WERI-Rb-1 (cell line): ENCODE measurements around the gene CFAP210.
"Not testable (repeated sequence)": the region's sequence is repeated elsewhere in the genome, so short reads cannot be mapped to it uniquely, and the experiment has no call there.

Experiments used
- DNase-seq: peaks from one replicate; pipeline ENCODE4 v3.0.0-alpha.2; 2020
- H3K27ac ChIP-seq: fragments of 250-450 bp; sonication (Bioruptor Pico); 2 replicates; pipeline ENCODE4 v1.5.1; 2020; ENCODE audit warnings: mild to moderate bottlenecking, moderate library complexity
- H3K27me3 ChIP-seq: fragments of 250-450 bp; sonication (Bioruptor Pico); 2 replicates; pipeline ENCODE4 v1.5.1; 2021; ENCODE audit warnings: mild to moderate bottlenecking, low read depth, moderate library complexity; ENCODE audit not compliant: insufficient read depth, severe bottlenecking
- H3K36me3 ChIP-seq: fragments of 250-450 bp; sonication (Bioruptor Pico); 2 replicates; pipeline ENCODE4 v1.5.1; 2020; ENCODE audit warnings: mild to moderate bottlenecking, moderate library complexity
- H3K4me3 ChIP-seq: 2 replicates; pipeline ENCODE4 v1.5.1; 2011; ENCODE audit warnings: low read depth, mild to moderate bottlenecking, control low read depth, low read length
- H3K9me3 ChIP-seq: fragments of 250-450 bp; sonication (Bioruptor Pico); 2 replicates; pipeline ENCODE4 v1.5.1; 2021; ENCODE audit warnings: mild to moderate bottlenecking, moderate library complexity; ENCODE audit not compliant: severe bottlenecking
- TF ChIP-seq, protein P1 (sequence below): IDR thresholded peaks from 2 replicates; pipeline ENCODE4 v1.5.1; 2011; ENCODE audit warnings: low read depth, mild to moderate bottlenecking, control low read depth, inconsistent platforms, low read length

Gene CFAP210

DNA sequence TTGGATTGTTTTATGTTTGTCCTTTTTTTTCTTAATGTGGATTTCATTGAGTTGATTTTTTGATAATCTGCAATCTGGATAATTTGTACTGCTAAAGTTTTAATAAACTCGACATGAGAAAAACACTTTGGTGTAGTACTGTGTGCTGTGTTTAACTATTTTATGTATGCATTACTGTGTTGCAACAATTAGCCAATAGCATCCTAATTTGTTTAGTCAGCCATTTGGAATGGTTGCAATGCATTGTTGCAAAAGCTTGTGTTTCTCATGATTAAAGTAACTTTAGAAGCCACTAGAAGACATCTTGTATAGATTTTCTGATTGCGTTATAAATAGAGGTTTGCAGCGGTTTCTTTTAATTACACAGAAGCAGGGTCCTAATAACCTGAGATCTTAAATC, 56.6 kb downstream of the CFAP210 start:
- no peaks in the 10 kb centered on the region for H3K9me3 ChIP-seq
- H3K27me3 ChIP-seq, result no peaks in the 10 kb centered on the region
- no peak overlapping the region for H3K27ac ChIP-seq
- H3K4me3 ChIP-seq, result no peak overlapping the region
- peaks cover 56% of the 10 kb centered on the region for H3K36me3 ChIP-seq
- no peak for DNase-seq
- TF ChIP-seq, protein P1, sequence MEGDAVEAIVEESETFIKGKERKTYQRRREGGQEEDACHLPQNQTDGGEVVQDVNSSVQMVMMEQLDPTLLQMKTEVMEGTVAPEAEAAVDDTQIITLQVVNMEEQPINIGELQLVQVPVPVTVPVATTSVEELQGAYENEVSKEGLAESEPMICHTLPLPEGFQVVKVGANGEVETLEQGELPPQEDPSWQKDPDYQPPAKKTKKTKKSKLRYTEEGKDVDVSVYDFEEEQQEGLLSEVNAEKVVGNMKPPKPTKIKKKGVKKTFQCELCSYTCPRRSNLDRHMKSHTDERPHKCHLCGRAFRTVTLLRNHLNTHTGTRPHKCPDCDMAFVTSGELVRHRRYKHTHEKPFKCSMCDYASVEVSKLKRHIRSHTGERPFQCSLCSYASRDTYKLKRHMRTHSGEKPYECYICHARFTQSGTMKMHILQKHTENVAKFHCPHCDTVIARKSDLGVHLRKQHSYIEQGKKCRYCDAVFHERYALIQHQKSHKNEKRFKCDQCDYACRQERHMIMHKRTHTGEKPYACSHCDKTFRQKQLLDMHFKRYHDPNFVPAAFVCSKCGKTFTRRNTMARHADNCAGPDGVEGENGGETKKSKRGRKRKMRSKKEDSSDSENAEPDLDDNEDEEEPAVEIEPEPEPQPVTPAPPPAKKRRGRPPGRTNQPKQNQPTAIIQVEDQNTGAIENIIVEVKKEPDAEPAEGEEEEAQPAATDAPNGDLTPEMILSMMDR, result no peak

DNA sequence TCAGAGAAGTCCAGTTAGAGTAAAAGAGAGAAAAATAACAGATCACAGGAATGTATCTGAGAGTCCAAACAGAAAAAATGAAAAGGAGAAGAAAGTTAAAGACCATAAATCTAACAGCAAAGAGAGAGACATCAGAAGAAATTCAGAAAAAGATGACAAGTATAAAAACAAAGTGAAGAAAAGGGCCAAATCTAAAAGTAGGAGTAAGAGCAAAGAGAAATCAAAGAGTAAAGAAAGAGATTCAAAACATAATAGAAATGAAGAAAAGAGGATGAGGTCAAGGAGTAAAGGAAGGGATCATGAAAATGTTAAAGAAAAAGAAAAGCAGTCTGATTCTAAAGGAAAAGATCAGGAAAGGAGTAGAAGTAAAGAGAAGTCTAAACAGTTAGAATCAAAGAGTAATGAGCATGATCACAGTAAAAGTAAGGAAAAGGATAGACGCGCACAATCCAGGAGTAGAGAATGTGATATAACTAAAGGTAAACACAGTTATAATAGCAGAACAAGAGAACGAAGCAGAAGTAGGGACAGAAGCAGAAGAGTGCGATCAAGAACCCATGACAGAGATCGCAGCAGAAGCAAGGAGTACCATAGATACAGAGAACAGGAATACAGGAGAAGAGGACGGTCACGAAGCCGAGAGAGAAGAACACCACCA, 57.6 kb downstream of the CFAP210 start:
- H3K36me3 ChIP-seq, result peaks cover 65% of the 10 kb centered on the region

DNA sequence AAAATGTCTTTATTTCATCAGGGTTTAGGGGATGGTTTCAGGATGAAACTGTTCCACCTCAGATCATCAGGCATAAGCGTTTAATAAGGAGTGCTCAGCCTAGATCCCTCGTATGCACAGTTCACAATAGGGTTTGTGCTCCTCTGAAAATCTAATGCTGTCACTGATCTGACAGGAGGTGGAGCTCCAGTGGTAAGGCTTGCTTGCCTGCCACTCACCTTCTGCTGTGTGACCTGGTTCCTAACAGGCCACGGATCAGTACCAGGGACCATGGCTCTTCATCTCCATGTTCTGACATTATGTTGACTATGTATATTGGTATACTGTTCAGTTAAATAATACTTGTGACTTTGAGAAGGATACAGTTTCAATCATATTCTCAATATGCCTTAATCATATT, 68.4 kb downstream of the CFAP210 start:
- Histone ChIP-seq H3K27ac (no peak overlapping the region), H3K9me3 (no peaks in the 10 kb centered on the region), H3K27me3 (no peaks in the 10 kb centered on the region), H3K4me3 (no peak overlapping the region), H3K36me3 (peaks cover 41% of the 10 kb centered on the region)
- TF ChIP-seq, protein P1, result no peak
- DNase-seq, result no peak

More for the DNA sequence above, 57.6 kb downstream of the CFAP210 start:
- H3K9me3 ChIP-seq, result no peaks in the 10 kb centered on the region
- TF ChIP-seq, protein P1, result no peak
- DNase-seq, result no peak
- H3K27me3 ChIP-seq, result no peaks in the 10 kb centered on the region
- no peak overlapping the region for H3K4me3 ChIP-seq
- H3K27ac ChIP-seq, result no peak overlapping the region

DNA sequence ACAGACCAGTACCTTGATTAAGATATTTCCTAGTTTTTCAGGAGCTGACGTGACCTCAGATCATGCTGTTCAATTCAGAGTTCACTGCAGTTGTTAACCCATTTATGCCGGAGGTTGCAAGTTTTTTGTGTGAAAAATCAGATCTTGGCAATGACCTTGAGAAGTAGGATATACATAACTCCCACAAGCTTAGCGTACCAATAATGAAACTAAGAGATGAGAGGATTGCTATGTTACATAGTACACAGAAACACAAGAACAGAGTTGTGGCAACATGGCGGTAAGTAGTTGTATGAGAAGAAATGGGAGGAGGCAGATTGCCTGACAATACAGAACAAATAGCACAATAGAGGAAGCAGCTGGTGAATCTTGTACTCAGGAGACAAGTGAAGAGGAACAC, 71.0 kb downstream of the CFAP210 start:
- TF ChIP-seq, protein P1, result no peak
- Histone ChIP-seq H3K9me3 (no peaks in the 10 kb centered on the region), H3K4me3 (no peak overlapping the region), H3K36me3 (peaks cover 44% of the 10 kb centered on the region), H3K27me3 (no peaks in the 10 kb centered on the region), H3K27ac (no peak overlapping the region)
- no peak for DNase-seq

DNA sequence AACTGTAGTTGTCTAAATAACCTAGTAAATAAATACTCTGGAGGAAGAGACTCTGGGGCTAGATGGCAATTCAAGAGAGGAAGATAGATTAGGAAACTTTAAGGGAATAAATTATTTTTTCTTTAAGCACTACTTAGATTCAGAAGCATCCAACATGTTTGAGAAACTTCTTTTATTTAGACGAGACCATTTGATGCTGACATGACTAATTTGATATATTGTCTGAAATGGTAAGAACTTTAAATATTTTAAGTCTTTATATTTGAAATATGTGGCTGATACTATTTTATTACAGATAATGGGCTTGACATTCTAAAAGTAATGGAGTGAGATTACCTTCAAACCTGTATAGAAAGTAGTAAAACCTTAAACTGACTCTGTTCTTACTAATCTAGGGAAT, 73.7 kb downstream of the CFAP210 start:
- no peaks in the 10 kb centered on the region for H3K9me3 ChIP-seq
- H3K27me3 ChIP-seq, result no peaks in the 10 kb centered on the region
- peaks cover 53% of the 10 kb centered on the region for H3K36me3 ChIP-seq
- DNase-seq, result no peak
- no peak overlapping the region for H3K4me3 ChIP-seq
- H3K27ac ChIP-seq, result no peak overlapping the region
- TF ChIP-seq, protein P1, result no peak

DNA sequence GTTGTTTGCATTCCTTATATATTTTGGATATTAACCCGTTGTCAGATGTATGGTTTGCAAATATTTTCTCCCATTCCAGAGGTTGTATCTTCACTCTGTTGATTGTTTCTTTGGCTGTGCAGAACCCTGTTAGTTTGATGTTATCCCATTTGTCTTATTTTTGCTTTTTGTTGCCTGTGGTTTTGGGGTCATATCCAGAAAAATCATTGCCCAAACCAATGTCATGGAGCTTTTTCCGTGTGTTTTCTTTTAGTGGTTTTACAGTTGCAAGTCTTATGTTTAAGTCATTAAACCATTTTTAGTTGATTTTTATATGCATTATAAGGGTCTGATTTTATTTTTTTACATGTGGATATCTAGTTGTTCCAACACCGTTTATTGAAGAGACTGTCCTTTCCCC, 74.3 kb downstream of the CFAP210 start:
- H3K36me3 ChIP-seq, result peaks cover 58% of the 10 kb centered on the region
- H3K27ac ChIP-seq, result no peak overlapping the region
- H3K27me3 ChIP-seq, result no peaks in the 10 kb centered on the region
- H3K4me3 ChIP-seq, result no peak overlapping the region
- DNase-seq, result no peak
- TF ChIP-seq, protein P1, result no peak
- no peaks in the 10 kb centered on the region for H3K9me3 ChIP-seq

DNA sequence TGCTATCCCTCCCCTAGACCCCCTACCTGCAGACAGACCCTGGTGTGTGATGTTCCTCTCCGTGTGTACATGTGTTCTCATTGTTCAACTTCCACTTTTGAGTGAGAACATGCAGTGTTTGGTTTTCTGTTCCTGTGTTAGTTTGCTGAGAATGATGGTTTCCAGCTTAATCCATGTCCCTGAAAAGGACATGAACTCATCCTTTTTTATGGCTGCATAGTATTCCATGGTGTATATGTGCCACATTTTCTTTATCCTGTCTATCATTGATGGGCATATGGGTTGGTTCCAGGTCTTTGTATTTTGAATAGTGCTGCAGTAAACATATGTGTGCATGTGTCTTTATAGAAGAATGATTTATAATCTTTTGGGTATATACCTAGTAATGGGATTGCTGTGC, 78.2 kb downstream of the CFAP210 start:
- H3K9me3 ChIP-seq, H3K27me3 ChIP-seq, H3K27ac ChIP-seq, DNase-seq, H3K4me3 ChIP-seq: not testable (repeated sequence)
- H3K36me3 ChIP-seq, result peaks cover 74% of the 10 kb centered on the region
